Measurements from ENCODE around the gene USB1.

Gene USB1

DNA sequence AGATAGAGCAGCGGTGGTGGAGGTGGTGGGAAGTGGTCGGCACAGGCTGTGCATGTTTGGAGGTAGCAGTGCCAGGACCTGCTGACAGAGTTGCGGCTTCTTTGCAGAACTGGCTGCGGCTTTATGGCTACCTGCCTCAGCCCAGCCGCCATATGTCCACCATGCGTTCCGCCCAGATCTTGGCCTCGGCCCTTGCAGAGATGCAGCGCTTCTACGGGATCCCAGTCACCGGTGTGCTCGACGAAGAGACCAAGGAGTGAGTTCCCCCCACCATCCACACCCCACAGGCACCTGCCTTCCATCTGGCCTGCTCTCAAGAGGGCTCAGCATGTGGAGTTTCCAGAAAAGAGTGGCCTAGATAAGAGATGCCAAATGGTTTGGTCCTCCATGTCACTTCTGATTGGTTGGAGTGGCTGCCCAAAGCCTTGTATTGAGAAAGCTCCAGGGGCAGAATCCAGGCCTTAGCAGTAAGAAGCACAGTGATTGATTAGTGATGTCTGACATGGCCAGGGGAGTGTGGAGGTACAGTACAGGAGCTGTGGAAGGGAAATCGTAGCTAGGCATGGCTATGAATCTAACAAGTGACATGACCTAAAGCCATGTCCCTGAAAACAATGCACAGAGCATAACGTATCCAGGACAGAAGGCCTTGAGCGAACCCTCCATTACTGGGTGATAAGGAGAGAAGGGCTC is 36.3 kb downstream of the USB1 start:
- no peak for DNase-seq

- no peak for DNase-seq
These were observed 37.0 kb downstream of the USB1 start for GRCh38 chr16:58038219-58038641.

GRCh38 chr16:58039829-58040495 is 38.8 kb downstream of the USB1 start:
- no peak for DNase-seq

DNA sequence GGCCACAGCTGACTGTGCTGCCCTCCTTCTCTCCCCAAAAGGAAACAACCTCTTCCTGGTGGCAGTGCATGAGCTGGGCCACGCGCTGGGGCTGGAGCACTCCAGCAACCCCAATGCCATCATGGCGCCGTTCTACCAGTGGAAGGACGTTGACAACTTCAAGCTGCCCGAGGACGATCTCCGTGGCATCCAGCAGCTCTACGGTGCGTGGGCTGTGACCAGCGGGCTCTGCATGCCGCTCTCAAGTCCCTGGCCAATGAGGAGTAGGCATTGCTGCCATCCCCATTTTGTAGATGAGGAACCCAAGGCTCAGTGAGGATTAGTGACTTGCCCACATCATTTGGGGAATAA is 39.3 kb downstream of the USB1 start:
- DNase-seq, result no peak

- DNase-seq, result no peak
These were observed 39.9 kb downstream of the USB1 start for GRCh38 chr16:58040945-58041627.

DNA sequence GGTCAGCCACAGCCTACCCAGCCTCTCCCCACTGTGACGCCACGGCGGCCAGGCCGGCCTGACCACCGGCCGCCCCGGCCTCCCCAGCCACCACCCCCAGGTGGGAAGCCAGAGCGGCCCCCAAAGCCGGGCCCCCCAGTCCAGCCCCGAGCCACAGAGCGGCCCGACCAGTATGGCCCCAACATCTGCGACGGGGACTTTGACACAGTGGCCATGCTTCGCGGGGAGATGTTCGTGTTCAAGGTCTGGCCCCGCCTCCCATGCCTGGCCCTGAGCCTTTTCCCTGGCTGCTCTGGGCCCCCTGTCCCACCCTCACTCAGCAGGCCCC is 40.4 kb downstream of the USB1 start:
- no peak for DNase-seq

GRCh38 chr16:58042001-58042885 is 41.0 kb downstream of the USB1 start:
- DNase-seq, result no peak

DNA sequence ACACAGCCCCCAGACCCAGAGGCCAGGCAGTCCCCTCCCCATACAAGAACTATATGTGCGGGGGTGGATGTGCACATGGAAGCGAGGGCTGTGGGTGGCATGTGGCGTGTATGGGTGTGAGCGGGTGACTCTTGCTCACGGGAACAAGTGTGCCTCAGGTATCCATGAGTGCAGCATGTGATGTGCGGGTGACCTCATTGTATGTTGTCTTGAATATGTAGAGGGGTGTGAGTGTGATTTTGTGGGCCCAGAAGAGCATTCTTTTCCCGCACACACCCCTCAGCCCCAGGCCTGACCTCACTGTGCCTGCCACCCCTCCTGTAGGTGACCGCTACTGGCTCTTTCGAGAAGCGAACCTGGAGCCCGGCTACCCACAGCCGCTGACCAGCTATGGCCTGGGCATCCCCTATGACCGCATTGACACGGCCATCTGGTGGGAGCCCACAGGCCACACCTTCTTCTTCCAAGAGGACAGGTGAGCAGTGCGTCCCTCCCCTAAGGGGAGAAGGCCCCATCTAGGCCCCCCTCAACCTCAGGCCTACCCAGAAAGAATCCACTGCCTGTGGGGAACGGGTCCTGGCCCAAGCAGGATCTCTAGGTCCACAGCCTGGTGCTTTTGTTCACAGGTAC is 41.8 kb downstream of the USB1 start:
- DNase-seq, result no peak

DNA sequence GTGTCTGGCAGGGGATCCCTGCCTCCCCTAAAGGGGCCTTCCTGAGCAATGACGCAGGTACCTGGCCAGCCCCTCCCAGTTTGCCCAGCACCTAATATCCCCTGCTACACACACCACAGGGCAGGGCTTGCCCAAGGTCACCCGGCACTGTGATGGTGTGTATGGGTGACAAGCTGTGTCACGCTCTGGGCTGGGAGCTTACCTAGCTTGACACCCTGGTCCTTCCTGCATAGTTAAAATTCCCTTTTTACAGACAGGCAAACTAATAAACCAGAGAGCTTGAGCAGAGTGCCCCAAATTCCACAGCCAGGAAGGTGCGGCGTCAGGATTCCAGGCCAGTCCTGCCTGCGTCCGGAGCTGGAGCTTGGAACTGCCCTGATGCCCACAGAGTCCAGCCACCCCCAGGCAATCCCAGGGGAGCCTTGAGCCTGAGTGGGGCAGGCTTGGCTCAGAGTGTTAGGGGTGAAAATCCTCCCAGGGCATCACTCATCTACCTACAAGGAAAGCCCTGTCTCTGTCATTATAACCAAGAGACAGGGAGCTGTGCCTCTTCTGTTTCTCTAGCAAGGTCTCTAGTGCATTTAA is 42.5 kb downstream of the USB1 start:
- DNase-seq, result no peak

- no peak for DNase-seq
These were observed 43.2 kb downstream of the USB1 start for GRCh38 chr16:58044266-58045019.

GRCh38 chr16:58045096-58045495 is 43.9 kb downstream of the USB1 start:
- no peak for DNase-seq

DNA sequence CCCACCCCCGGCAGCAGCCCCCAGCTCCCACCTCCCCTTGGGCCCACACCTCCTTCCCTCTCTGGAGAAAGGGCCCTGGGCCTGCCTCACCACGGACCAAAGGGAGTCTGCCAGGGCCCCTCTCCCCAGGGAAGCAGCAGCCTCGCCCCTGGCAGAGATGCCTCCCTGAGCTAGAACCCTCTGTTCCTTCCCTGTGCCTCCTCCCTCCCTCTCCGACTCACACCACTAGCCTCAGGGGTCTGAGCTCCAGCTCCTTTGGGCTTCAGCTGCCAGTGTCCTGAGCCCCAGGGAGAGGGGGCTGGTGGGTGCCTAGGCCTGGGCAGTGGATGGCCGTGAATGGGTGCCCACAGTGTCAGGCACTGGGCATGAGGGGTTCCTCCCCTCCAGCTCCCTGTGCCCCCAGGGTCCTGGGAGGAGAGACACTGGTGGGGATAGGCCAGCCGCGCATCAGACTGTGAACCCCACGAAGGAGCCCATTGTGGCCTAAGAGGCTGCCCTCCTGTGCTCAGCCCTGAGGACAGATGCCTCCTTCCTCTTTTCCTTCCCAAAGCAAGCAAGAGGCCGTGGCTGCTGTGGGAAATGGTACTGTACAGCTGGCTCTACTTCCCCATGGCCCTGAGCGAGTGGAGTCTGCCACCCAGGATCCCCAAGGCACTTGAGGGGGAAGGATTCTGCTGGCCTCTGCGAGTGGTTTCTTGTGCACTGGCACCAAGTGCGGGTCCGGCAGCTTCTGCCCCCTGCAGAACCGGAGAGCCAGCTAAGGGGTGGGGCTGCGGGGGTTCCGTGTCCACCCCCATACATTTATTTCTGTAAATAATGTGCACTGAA is 45.1 kb downstream of the USB1 start:
- no peak for DNase-seq

- DNase-seq, result no peak
These were observed 45.7 kb downstream of the USB1 start for GRCh38 chr16:58046936-58047335.

DNA sequence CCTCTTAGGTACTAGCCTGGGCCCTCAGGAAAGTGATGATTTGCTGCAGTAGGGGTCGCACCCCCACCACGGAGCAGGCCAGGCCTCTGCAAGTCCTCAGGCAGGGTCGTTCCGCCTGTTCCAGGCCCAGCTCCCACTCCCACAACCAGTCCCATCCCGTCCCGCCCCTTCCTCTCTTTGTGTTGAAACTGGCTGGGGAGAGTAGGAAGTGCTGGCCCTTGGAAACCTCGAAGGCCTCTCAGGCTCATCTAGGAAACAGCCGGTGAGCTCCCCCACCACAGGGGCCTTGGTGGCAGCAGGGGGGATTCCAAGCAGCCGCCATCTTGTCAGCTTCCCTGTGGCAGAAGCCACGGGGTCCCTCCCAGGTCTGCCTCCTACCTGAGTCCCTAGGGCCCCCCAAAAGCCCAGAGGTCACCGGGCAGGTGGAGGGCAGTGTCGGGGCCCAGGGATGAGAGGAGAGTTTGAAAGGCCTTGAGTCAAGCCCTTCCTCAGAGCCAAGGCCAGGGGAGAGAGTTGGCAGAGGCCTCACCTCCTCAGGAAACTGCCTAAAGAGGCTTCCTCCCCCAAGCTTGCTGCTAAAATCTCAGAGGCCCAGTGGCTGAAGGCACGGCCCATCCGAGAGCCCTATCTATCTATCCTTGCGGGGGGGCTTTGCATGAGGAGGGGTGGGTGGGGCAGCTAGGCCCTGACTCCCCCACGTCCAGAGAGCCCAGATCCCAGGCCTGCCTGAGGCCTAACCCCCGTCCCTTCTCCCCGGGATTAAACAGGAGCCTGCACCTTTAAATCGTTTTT is 46.5 kb downstream of the USB1 start:
- DNase-seq, result no peak

DNA sequence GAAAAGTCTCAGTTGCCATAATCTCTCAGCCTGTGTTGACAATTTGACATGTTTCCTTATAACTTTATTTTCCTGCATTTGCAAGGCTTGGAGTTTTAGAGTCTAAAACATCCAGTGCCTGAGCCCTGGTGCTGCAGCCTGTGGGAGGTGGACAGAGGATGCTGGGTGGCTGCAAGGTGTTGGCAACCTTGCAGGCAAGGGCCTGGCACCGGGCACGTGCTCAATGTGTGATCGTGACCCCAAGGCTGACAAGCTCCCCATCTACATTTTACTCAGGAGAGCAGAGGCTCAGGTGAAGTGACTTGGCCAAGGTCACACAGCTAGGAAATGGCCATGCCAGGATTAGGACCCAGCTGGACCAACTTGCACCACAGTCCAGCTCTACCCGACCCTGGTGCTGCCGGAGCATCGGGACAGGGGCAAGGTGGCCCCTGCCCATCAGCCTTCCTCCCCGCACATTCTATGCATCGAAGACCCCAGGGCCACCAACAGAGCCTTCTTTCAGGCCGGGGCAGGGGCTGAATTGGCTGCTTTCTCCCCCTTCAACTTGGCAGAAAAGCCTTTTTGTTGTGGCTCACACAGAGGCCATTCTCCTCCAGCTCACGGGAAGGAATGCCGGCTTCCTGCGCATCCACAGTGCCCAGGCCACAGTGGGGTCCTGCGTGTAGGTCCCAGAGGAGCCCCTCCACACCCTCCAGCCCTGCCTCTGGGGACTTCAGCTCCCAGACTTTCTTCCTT is 47.5 kb downstream of the USB1 start:
- no peak for DNase-seq

GRCh38 chr16:58049232-58050185 is 48.3 kb downstream of the USB1 start:
- DNase-seq, result no peak

DNA sequence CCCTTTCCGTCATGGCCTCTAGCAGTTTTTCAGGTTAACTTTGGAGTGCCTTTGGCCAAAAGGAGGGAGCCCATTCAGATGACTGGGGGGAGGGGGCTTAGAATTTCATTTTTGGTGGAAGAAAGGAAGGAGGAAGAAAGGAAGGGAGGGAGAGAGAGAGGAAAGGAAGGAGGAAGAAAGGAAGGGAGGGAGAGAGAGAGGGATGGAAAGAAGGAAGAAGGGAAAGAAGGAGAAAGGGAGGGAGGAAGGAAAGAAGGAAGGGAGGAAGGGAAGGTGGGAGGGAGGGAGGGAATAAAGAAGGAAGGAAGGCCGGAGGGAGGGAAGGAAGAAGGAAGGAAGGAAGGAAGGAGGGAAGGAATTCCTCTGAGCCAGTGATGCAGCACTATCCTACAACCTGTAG is 50.1 kb downstream of the USB1 start:
- no peak for DNase-seq

All from NCI-H187 treated with DMSO at 0.1 percent for 48 hours (cell line).